ENCODE results near the gene FEZF2. TPM values are rescaled to one million over a fixed set of nuclear protein-coding genes. Genes with fewer than 3 reads are reported as not detected.

Gene FEZF2
- total and polyA plus RNA-seq, 2 of the 13 experiments (the other 11 are each of a cell fraction or from before 2014, with no cell fraction given) = not detected

- Histone ChIP-seq H3K27me3 (ENCODE audit: control insufficient read depth in 1 of 2, insufficient read depth in 2 of 2, low read length in 2 of 2) (peaks cover 0 to 12% of the 10 kb centered on the region in 2 experiments; a peak in 2 of 5 replicates), H3K9ac (ENCODE audit: insufficient read depth, low read depth, low read length) (no peak overlapping the region), H3K27ac (ENCODE audit: extremely low read length, insufficient read depth, low read length) (no peak overlapping the region), H3K4me3 (replicated peaks in 1 of 3; ENCODE audit: insufficient read depth in 1 of 3, low read depth in 2 of 3, low read length in 3 of 3) (no peak overlapping the region), H3K4me2 (ENCODE audit: low read depth, low read length) (no peak overlapping the region), H4K20me1 (ENCODE audit: insufficient read depth, low read length) (no peaks in the 10 kb centered on the region), H3K79me2 (ENCODE audit: insufficient read depth, low read length) (no peaks in the 10 kb centered on the region), H3K4me1 (ENCODE audit: insufficient read depth, low read length) (no peaks in the 10 kb centered on the region), H3K9me3 (ENCODE audit: low read length) (no peaks in the 10 kb centered on the region), H3K36me3 (replicated peaks in 1 of 2; ENCODE audit: control insufficient read depth in 1 of 2, insufficient read depth in 2 of 2, low read length in 2 of 2) (no peaks in the 10 kb centered on the region), H2AFZ (ENCODE audit: low read length) (no peak overlapping the region)
- intact Hi-C loops (cut with micrococcal nuclease; ENCODE audit: unreplicated experiment) = no loop called here
- BruUV-seq (replicated peaks) = no TSS peak
- FAIRE-seq (no peak), DNase-seq (ENCODE audit: low spot score) (no peak), ATAC-seq (no peak)
- in situ Hi-C loops (cut with HindIII; ENCODE audit: extremely low pct_ligation_motif_present, low pct_unique_long_range_greater_than_20kb) = no loop called here
- ChIA-PET POLR2A (no interaction called here), CTCF (ENCODE audit: low intra/inter-chr PET ratio, low total read pairs) (no interaction called here)
- TF ChIP-seq ZNF468 (CRISPR knock-in tag; IDR thresholded peaks at IDR 0.05) (no peak), ZBTB40 (IDR thresholded peaks at IDR 0.05) (no peak), ZBTB40 (CRISPR knock-in tag; IDR thresholded peaks at IDR 0.05) (no peak), ZNF841 (CRISPR knock-in tag; IDR thresholded peaks at IDR 0.05; ENCODE audit: borderline replicate concordance) (no peak), ATF7 (IDR thresholded peaks at IDR 0.05) (no peak), ATF7 (CRISPR knock-in tag; IDR thresholded peaks at IDR 0.05) (no peak), ZNF234 (CRISPR knock-in tag; conservative IDR thresholded peaks at IDR 0.05) (no peak), KAT7 (CRISPR knock-in tag; IDR thresholded peaks at IDR 0.05; ENCODE audit: borderline replicate concordance) (no peak), MED13 (CRISPR knock-in tag; IDR thresholded peaks at IDR 0.05) (no peak), ZNF773 (CRISPR knock-in tag; IDR thresholded peaks at IDR 0.05; ENCODE audit: borderline replicate concordance) (no peak), CBX5 (CRISPR knock-in tag; IDR thresholded peaks at IDR 0.05; ENCODE audit: borderline replicate concordance) (no peak), ZNF576 (CRISPR knock-in tag; IDR thresholded peaks at IDR 0.05) (no peak), ATF5 (CRISPR knock-in tag; IDR thresholded peaks at IDR 0.05; ENCODE audit: low read depth) (no peak), RXRB (CRISPR knock-in tag; IDR thresholded peaks at IDR 0.05; ENCODE audit: borderline replicate concordance) (no peak), DNMT1 (CRISPR knock-in tag; IDR thresholded peaks at IDR 0.05) (no peak)
Observed at GRCh38 chr3:62356356-62356755, 17.0 kb downstream of the FEZF2 start.
